AG04449 (cell line): ENCODE data around the gene PTCSC3.

Experiments used
- CTCF ChIA-PET: fragments of 350-600 bp; formaldehyde crosslinking; extraction: SDS; loops from one replicate; lab custom pipeline; 2021; ENCODE audit warnings: antibody characterized with exemption; lab: Yijun Ruan, JAX
- POLR2A ChIA-PET: fragments of 400-600, 350-600 bp; formaldehyde crosslinking; extraction: SDS; loops from one replicate; lab custom pipeline; 2020; ENCODE audit warnings: antibody characterized with exemption, inconsistent platforms; lab: Yijun Ruan, JAX
- DNase-seq: peaks from one replicate; pipeline ENCODE4 v3.0.0-alpha.2; 2010; ENCODE audit warnings: low read depth, low spot score
- H3K4me3 ChIP-seq: 2 replicates; pipeline ENCODE4 v1.5.1; 2011; ENCODE audit warnings: low read depth, mild to moderate bottlenecking, control low read depth, low read length
- TF ChIP-seq, protein P1 (sequence below): IDR thresholded peaks from one replicate; pipeline ENCODE4 v1.5.1; 2011; ENCODE audit warnings: mild to moderate bottlenecking, moderate library complexity, low read length, control low read depth, inconsistent platforms; ENCODE audit not compliant: insufficient read depth; ENCODE audit errors: missing control alignments

Gene PTCSC3

DNA sequence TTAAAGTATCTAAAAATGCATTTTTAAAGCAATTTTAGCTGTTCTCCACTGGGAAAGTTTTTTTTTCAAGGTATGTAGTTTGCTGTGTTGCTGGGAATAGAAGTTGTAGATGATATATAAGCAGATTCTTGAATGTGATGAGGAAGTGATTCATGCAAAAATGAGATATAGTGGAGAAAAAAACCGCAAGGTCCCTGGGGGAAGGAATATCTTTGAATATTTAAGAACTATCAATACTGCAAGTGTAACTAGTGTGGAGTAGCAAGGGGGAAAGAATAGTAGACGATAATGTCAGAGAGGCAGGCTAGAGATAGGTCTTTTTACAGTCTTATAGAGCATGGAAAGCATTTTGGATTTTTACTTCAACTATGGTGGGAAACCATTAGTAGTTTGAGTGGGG lies 42.5 kb downstream of the PTCSC3 start:
- POLR2A ChIA-PET = no interaction called here
- H3K4me3 ChIP-seq = no peak overlapping the region
- no peak for DNase-seq
- TF ChIP-seq, protein P1, sequence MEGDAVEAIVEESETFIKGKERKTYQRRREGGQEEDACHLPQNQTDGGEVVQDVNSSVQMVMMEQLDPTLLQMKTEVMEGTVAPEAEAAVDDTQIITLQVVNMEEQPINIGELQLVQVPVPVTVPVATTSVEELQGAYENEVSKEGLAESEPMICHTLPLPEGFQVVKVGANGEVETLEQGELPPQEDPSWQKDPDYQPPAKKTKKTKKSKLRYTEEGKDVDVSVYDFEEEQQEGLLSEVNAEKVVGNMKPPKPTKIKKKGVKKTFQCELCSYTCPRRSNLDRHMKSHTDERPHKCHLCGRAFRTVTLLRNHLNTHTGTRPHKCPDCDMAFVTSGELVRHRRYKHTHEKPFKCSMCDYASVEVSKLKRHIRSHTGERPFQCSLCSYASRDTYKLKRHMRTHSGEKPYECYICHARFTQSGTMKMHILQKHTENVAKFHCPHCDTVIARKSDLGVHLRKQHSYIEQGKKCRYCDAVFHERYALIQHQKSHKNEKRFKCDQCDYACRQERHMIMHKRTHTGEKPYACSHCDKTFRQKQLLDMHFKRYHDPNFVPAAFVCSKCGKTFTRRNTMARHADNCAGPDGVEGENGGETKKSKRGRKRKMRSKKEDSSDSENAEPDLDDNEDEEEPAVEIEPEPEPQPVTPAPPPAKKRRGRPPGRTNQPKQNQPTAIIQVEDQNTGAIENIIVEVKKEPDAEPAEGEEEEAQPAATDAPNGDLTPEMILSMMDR = no peak
- CTCF ChIA-PET = no interaction called here

DNA sequence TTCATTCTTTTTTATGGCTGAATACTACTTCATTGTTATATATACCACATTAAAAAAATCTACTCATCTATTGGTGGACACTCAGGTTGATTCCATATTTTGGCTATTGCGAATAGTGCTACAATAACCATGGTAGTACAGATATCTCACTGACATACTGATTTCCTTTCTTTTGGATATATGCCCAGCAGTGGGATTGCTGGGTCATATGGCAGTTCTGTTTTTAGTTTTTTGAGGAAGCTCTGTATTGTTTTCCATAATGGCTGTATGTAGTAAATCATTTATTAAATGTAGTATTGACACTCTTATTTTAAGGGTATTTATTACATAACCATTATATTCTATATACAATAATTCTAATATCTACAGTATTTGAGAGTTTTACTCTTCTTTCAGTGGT lies 43.7 kb downstream of the PTCSC3 start:
- POLR2A ChIA-PET = no interaction called here
- no peak overlapping the region for H3K4me3 ChIP-seq
- CTCF ChIA-PET = no interaction called here
- TF ChIP-seq, protein P1 = no peak
- peak; percentile 1 for DNase-seq

DNA sequence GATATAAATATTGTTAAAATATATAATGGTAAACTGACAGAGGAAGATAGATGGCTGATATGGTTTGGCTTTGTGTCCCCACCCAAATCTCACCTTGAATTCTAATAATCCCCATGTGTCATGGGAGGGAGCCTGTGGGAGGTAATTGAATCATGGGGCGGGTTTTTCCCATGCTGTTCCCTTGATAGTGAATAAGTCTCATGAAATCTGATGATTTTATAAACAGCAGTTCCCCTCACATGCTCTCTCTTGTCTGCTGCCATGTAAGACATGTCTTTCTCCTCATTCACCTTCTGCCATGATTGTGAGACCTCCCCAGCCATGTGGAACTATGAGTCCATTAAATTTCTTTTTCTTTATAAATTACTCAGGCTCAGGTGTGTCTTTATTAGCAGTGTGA lies 46.3 kb downstream of the PTCSC3 start:
- CTCF ChIA-PET = no interaction called here
- no peak overlapping the region for H3K4me3 ChIP-seq
- POLR2A ChIA-PET = interaction anchor here (0.7 kb wide), 1 partner anchor 138 kb away, joined by 3 read pairs; no protein-coding TSS in a partner anchor
- TF ChIP-seq, protein P1 = no peak
- no peak for DNase-seq

DNA sequence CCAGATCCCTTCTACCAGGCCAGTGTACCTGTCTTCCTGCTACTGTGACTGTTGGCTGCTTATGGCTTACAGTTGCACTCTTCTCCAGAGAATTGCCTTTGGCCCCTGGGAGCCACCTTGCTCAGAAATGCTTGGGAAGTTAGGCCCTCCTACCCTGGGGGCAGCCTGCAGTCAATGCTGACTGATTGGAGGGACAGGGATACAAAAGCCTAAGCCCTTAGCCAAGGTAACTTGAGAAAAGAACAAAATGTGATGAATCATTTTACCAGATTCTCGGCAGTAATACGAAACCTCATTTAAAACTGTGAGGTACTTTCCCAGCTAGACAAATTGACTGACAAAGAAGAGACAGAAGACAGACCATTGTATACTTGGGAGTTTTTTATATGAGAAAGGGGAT lies 47.3 kb downstream of the PTCSC3 start:
- POLR2A ChIA-PET = no interaction called here
- no peak for DNase-seq
- TF ChIP-seq, protein P1 = no peak
- H3K4me3 ChIP-seq = no peak overlapping the region
- CTCF ChIA-PET = no interaction called here

- no peak for DNase-seq
- POLR2A ChIA-PET = no interaction called here
- CTCF ChIA-PET = no interaction called here
- no peak overlapping the region for H3K4me3 ChIP-seq
- TF ChIP-seq, protein P1 = no peak
These were observed 63.2 kb downstream of the PTCSC3 start for GRCh38 chr14:36113341-36113740.

- no peak for DNase-seq
- ChIA-PET CTCF (interaction anchor here (1.0 kb wide), 1 partner anchor 50 kb away, joined by 3 read pairs; no protein-coding TSS in a partner anchor), POLR2A (no interaction called here)
- TF ChIP-seq, protein P1 = no peak
- no peak overlapping the region for H3K4me3 ChIP-seq
These were observed 64.5 kb downstream of the PTCSC3 start for GRCh38 chr14:36111822-36112583.
